Measurements from ENCODE around the gene DNHD1. TPM values are rescaled to one million over a fixed set of nuclear protein-coding genes. Genes with fewer than 3 reads are reported as not detected.

DNHD1 gene
- total RNA-seq, 2 experiments from 2014 or later, result 18.2 to 19.3 TPM

DNA sequence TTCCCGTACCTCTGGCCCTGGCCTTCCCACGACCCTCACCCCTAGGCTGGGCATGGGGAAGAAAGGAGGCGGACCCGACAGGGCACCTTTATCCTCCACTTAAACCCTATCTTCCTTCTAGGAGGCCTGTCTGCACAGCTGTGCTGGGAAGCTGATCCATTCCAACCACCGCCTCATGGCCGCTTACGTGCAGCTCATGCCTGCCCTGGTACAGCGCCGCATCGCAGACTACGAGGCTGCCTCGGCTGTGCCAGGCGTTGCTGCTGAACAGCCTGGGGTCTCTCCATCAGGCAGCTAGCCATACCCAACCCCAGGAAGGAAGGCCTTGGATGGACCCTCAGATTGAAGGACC is 15.2 kb upstream of the DNHD1 start:
- intact Hi-C loops (cut with micrococcal nuclease), result loop anchor here (1.0 to 5.0 kb wide), 13 partner anchors 43 to 855 kb away; partner anchors contain the start of genes APBB1, FHIP1B, MRPL17 and SMPD1
- peaks cover 21% of the 10 kb centered on the region for H3K36me3 Mint-ChIP-seq (ENCODE audit: low read depth)
- H3K4me1 Mint-ChIP-seq (ENCODE audit: low read depth), result peaks cover 38% of the 10 kb centered on the region

DNA sequence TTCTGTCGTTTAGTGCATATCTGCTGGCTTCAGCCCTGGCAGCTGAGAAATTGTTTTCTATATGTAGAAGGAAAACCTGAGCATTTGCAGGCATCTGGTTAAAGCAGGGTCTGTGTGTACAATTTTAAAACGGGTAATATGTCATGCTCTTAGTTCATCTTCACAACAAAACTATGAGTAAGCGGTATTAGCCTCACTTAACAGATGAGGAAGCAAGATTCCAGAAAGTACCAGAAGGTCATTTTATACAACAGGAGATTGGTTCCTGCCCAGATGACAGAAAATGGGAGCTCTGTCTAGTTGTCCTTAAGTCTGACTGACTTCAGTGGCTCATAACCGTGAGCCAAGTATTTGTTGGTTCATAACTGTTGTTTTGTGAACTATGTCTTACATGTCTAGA is 14.6 kb upstream of the DNHD1 start:
- H3K36me3 Mint-ChIP-seq (ENCODE audit: low read depth), result peaks cover 19% of the 10 kb centered on the region
- H3K4me3 Mint-ChIP-seq, result peak overlapping the region; percentile 94
- peaks cover 35% of the 10 kb centered on the region for H3K4me1 Mint-ChIP-seq (ENCODE audit: low read depth)
- peak overlapping the region; percentile 96 for H3K27ac Mint-ChIP-seq
- no peak for DNase-seq
- intact Hi-C loops (cut with micrococcal nuclease), result loop anchor here (5.0 kb wide), 1 partner anchor 855 kb away; the partner anchor contains the start of gene TRIM34
- CTCF ChIA-PET, result interaction anchor here (1.2 to 4.8 kb wide), 7 partner anchors 10 to 130 kb away, joined by 3 to 37 read pairs (median 6); partner anchors contain the start of gene TAF10
- H3K27me3 Mint-ChIP-seq (ENCODE audit: low read depth), result no peaks in the 10 kb centered on the region
- H3K9me3 Mint-ChIP-seq, result no peaks in the 10 kb centered on the region

More for the DNA sequence above, 15.2 kb upstream of the DNHD1 start:
- CTCF ChIA-PET, result interaction anchor here (1.0 to 4.8 kb wide), 9 partner anchors 9 to 265 kb away, joined by 3 to 37 read pairs (median 5); no protein-coding TSS in a partner anchor
- Mint-ChIP-seq H3K27me3 (ENCODE audit: low read depth) (no peaks in the 10 kb centered on the region), H3K4me3 (peak overlapping the region; percentile 94), H3K27ac (peak overlapping the region; percentile 96), H3K9me3 (no peaks in the 10 kb centered on the region)
- DNase-seq, result no peak

DNA sequence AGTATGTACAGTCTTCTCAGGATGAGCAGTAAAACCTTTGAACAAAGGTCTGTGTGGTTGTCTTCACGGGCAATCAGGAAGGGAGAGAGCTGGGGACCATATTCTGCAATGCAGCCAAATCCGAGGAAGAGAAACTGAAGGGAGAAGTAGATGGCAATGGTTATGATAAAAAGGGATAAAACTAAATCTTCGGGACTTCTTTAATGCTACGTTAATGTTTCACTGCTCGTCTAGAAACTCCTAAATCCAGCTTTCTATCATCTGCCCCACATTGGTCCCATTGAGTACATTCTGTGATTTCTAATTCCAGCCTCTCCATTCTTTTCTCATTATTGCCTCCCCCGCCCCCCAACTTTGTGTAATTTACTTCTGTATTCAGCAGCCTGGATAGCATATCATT is 14.1 kb upstream of the DNHD1 start:
- H3K9me3 Mint-ChIP-seq, result no peaks in the 10 kb centered on the region
- H3K36me3 Mint-ChIP-seq (ENCODE audit: low read depth), result peaks cover 18% of the 10 kb centered on the region
- no peaks in the 10 kb centered on the region for H3K27me3 Mint-ChIP-seq (ENCODE audit: low read depth)
- H3K4me1 Mint-ChIP-seq (ENCODE audit: low read depth), result peaks cover 35% of the 10 kb centered on the region
- H3K4me3 Mint-ChIP-seq, result peak overlapping the region; percentile 94
- H3K27ac Mint-ChIP-seq, result peak overlapping the region; percentile 96
- intact Hi-C loops (cut with micrococcal nuclease), result loop anchor here (5.0 kb wide), 1 partner anchor 856 kb away; the partner anchor contains the start of gene TRIM34
- DNase-seq, result no peak
- CTCF ChIA-PET, result interaction anchor here (1.2 to 4.8 kb wide), 5 partner anchors 11 to 129 kb away, joined by 3 to 37 read pairs (median 6); partner anchors contain the start of gene TAF10

DNA sequence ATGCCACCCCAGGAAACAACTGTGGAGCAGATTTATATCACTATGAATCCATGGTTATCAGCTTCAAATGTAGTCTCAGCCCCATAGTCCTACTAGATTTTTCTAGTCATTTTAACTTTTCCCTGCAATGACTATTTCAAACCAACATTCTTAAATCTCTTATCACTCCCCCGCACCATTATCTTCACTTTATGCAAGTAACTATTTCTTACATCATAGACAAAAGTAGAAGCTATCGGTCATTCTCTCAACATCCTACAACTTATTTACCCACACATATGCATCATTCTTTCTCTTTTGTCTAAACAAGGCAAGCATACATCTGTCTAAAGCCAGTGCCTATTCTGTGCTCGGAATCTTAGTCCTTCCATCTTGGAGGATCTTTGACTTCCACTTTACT is 11.4 kb upstream of the DNHD1 start:
- DNase-seq, result no peak
- Mint-ChIP-seq H3K4me1 (ENCODE audit: low read depth) (peaks cover 18% of the 10 kb centered on the region), H3K4me3 (no peak overlapping the region), H3K9me3 (no peaks in the 10 kb centered on the region), H3K36me3 (ENCODE audit: low read depth) (peaks cover 25% of the 10 kb centered on the region), H3K27me3 (ENCODE audit: low read depth) (no peaks in the 10 kb centered on the region), H3K27ac (no peak overlapping the region)
- intact Hi-C loops (cut with micrococcal nuclease), result no loop called here
- CTCF ChIA-PET, result interaction anchor here (0.7 to 4.8 kb wide), 6 partner anchors 10 to 127 kb away, joined by 3 to 37 read pairs (median 4); no protein-coding TSS in a partner anchor

DNA sequence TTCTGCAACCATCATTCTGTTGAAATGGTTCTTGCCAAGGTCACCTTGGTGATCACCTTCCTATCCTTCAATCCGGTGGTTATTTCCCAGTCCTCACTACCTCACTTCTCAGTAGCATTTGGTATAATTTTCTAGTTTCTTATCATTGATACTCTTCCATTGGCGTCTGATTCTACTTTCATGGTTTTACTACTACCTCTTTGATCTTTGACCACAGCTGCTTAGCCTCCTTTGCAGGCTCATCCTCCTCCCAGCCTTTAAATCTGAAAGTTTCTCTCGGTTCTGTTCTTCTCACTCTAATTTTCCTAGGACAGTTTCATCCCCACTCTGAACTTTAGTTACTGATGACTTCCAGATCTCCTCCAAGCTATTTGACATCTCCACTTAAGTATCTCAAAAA is 10.8 kb upstream of the DNHD1 start:
- intact Hi-C loops (cut with micrococcal nuclease), result no loop called here
- no peak overlapping the region for H3K27ac Mint-ChIP-seq
- H3K4me1 Mint-ChIP-seq (ENCODE audit: low read depth), result peaks cover 14% of the 10 kb centered on the region
- no peaks in the 10 kb centered on the region for H3K27me3 Mint-ChIP-seq (ENCODE audit: low read depth)
- H3K36me3 Mint-ChIP-seq (ENCODE audit: low read depth), result peaks cover 24% of the 10 kb centered on the region
- H3K4me3 Mint-ChIP-seq, result no peak overlapping the region
- CTCF ChIA-PET, result interaction anchor here (0.7 to 1.2 kb wide), 4 partner anchors 11 to 126 kb away, joined by 3 to 4 read pairs (median 4); no protein-coding TSS in a partner anchor
- no peaks in the 10 kb centered on the region for H3K9me3 Mint-ChIP-seq
- DNase-seq, result no peak

DNA sequence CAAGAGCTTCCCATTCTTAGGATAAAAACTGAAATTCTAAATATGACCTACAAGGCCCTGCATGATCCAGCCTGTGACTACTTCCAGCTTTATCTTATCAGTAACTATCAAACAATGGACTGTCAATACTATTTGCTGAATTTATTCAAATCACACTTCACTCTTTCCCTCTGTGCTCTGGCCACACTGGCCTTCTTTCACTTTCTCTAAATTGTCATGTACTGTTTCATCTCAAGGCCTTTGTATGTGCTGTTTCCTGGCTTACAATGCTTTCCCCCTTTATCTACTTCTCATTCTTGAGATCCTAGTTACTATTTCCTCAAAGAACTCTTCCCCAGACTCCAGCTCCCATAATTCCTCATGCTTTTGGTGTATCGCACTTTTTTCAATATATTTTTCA is 10.1 kb upstream of the DNHD1 start:
- intact Hi-C loops (cut with micrococcal nuclease), result no loop called here
- peaks cover 27% of the 10 kb centered on the region for H3K36me3 Mint-ChIP-seq (ENCODE audit: low read depth)
- H3K27me3 Mint-ChIP-seq (ENCODE audit: low read depth), result no peaks in the 10 kb centered on the region
- H3K4me1 Mint-ChIP-seq (ENCODE audit: low read depth), result peaks cover 14% of the 10 kb centered on the region
- H3K27ac Mint-ChIP-seq, result no peak overlapping the region
- DNase-seq, result no peak
- CTCF ChIA-PET, result interaction anchor here (1.1 to 1.2 kb wide), 2 partner anchors 12 to 18 kb away, joined by 4 read pairs; no protein-coding TSS in a partner anchor
- H3K9me3 Mint-ChIP-seq, result no peaks in the 10 kb centered on the region
- H3K4me3 Mint-ChIP-seq, result no peak overlapping the region

DNA sequence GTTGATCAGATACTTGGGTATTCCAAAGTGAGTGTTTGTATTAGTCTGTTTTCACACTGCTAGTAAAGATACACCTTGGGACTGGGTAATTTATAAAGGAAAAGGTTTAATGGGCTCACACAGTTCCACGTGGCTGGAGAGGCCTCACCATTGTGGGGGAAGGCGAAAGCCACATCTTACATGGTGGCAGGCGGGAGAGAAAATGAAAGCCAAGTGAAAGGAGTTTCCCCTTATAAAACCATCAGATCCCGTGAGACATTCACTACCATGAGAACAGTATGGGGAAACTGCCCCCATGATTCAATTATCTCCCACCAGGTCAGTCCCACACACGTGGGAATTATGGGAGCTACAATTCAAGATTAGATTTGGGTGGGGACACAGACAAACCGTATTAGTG is 8.7 kb upstream of the DNHD1 start:
- H3K27me3 Mint-ChIP-seq (ENCODE audit: low read depth), result no peaks in the 10 kb centered on the region
- H3K27ac Mint-ChIP-seq, result no peak overlapping the region
- CTCF ChIA-PET, result interaction anchor here (0.7 to 1.4 kb wide), 4 partner anchors 18 to 214 kb away, joined by 3 to 5 read pairs (median 4); no protein-coding TSS in a partner anchor
- DNase-seq, result no peak
- peaks cover 21% of the 10 kb centered on the region for H3K36me3 Mint-ChIP-seq (ENCODE audit: low read depth)
- H3K4me1 Mint-ChIP-seq (ENCODE audit: low read depth), result peaks cover 3% of the 10 kb centered on the region
- no peak overlapping the region for H3K4me3 Mint-ChIP-seq
- H3K9me3 Mint-ChIP-seq, result no peaks in the 10 kb centered on the region
- intact Hi-C loops (cut with micrococcal nuclease), result no loop called here

DNA sequence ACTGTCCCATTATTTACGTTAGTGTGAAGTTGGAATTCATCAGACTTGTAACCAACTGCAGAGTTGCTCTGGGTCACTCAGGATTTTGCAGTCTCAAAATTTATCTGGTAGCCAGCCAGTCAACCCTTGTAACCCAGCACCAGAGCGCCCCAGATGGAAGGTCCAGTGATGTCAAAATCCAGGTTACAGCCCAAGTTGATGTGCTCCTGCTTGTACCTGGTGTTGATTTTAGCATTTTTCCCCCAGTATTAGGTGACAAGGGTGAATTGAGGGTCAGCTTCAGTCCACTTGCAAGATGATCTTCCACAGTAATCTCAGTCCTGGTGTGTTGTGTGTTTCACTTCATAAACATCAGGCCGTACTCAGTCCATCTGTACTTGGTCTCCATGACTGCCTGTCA is 8.3 kb upstream of the DNHD1 start:
- CTCF ChIA-PET, result interaction anchor here (0.6 to 1.4 kb wide), 2 partner anchors 110 to 323 kb away, joined by 3 to 5 read pairs; no protein-coding TSS in a partner anchor
- Mint-ChIP-seq H3K4me3 (no peak overlapping the region), H3K4me1 (ENCODE audit: low read depth) (no peaks in the 10 kb centered on the region), H3K36me3 (ENCODE audit: low read depth) (peaks cover 18% of the 10 kb centered on the region), H3K27ac (no peak overlapping the region), H3K27me3 (ENCODE audit: low read depth) (no peaks in the 10 kb centered on the region), H3K9me3 (no peaks in the 10 kb centered on the region)
- no peak for DNase-seq
- intact Hi-C loops (cut with micrococcal nuclease), result no loop called here

DNA sequence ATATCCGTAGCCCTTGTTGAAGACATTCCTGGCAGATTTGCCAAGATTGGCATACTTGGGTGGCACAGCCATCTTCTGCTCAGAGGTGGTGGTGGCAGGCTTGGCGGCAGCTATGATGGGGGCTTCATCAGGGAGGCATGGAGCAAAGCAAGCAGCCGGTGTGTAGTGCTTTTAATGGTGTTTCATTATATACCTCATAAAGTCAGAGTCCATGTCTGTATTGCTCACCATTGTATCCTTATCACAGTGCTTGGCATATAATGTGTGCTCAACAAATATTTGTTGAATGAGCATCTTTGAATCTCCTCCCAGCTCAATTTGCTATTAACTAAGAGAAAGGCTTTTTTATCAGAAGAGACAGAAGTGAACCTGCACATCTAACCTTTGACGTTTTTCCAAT is 7.8 kb upstream of the DNHD1 start:
- peaks cover 18% of the 10 kb centered on the region for H3K36me3 Mint-ChIP-seq (ENCODE audit: low read depth)
- CTCF ChIA-PET, result interaction anchor here (0.6 to 1.8 kb wide), 4 partner anchors 16 to 323 kb away, joined by 3 to 8 read pairs (median 6); partner anchors contain the start of gene HPX
- H3K27me3 Mint-ChIP-seq (ENCODE audit: low read depth), result no peaks in the 10 kb centered on the region
- intact Hi-C loops (cut with micrococcal nuclease), result no loop called here
- no peak overlapping the region for H3K27ac Mint-ChIP-seq
- H3K9me3 Mint-ChIP-seq, result no peaks in the 10 kb centered on the region
- H3K4me3 Mint-ChIP-seq, result no peak overlapping the region
- no peak for DNase-seq
- no peaks in the 10 kb centered on the region for H3K4me1 Mint-ChIP-seq (ENCODE audit: low read depth)

DNA sequence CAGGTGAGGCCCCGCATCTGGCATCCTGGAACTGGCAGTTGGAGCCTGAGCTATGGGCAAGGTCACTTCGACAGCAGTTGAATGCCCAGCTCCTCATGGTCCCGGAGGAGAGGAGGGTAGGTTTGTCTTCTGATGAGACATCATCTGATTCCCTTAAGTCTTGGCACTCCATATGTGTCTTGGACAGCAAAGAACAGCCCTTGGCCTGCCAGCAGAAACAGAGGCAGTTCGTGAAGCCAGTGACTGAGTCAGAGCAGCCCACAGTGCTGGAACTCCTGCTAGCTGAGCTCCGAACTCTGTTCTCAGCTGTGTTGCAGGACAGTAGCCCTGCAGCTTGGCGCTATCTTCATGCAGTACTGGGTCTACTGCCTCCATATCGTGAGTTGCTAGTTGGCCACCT is 1.0 kb downstream of the DNHD1 start:
- CTCF ChIA-PET, result no interaction called here
- intact Hi-C loops (cut with micrococcal nuclease), result no loop called here
- no peaks in the 10 kb centered on the region for H3K27me3 Mint-ChIP-seq (ENCODE audit: low read depth)
- no peak for DNase-seq
- H3K4me1 Mint-ChIP-seq (ENCODE audit: low read depth), result no peaks in the 10 kb centered on the region
- H3K27ac Mint-ChIP-seq, result no peak overlapping the region
- peaks cover 8% of the 10 kb centered on the region for H3K36me3 Mint-ChIP-seq (ENCODE audit: low read depth)
- H3K9me3 Mint-ChIP-seq, result no peaks in the 10 kb centered on the region
- H3K4me3 Mint-ChIP-seq, result no peak overlapping the region

DNA sequence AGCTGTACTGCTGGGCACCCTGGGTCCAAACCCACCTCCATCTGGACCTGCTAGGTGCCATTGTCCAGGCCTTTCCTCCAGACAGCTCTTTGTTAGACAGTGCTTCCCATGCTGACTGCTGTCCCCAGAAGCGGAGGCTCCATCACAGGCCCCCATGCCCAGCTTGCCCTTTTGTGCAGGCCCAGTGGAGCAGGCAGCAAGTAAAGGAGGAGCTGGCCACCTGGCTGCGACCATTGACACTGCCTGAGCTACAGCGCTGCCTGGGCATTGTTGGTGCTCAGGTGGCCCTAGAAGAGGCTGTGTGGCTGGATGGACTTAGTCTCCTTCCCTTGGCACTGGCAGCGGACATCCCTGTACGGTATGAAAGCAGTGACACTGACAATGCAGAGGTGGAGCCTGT is 1.5 kb downstream of the DNHD1 start:
- peaks cover 8% of the 10 kb centered on the region for H3K36me3 Mint-ChIP-seq (ENCODE audit: low read depth)
- no peaks in the 10 kb centered on the region for H3K9me3 Mint-ChIP-seq
- intact Hi-C loops (cut with micrococcal nuclease), result no loop called here
- no peak overlapping the region for H3K4me3 Mint-ChIP-seq
- no peak for DNase-seq
- H3K27me3 Mint-ChIP-seq (ENCODE audit: low read depth), result no peaks in the 10 kb centered on the region
- no peaks in the 10 kb centered on the region for H3K4me1 Mint-ChIP-seq (ENCODE audit: low read depth)
- H3K27ac Mint-ChIP-seq, result no peak overlapping the region
- CTCF ChIA-PET, result no interaction called here

DNA sequence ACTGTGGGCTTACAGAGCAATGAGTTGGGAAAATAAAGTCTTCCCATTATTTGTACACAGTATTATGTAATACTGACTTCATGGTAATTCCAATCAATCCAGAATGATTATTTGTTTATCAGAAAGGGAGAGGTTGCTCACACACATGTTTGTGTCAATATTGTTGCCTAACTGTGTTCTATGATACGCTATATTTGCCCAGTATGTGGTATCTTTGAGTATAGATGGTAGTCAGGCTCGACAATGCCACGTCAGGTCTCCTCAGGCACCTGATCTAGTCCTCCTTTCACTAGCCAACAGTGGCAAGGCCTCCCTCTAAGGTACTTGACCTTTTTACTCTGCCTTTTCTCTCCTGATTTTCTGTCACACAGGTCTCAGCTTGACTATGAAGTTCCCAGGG is 5.3 kb downstream of the DNHD1 start:
- Mint-ChIP-seq H3K27me3 (ENCODE audit: low read depth) (no peaks in the 10 kb centered on the region), H3K27ac (no peak overlapping the region)
- CTCF ChIA-PET, result interaction anchor here (1.5 kb wide), 1 partner anchor 148 kb away, joined by 3 read pairs; no protein-coding TSS in a partner anchor

DNA sequence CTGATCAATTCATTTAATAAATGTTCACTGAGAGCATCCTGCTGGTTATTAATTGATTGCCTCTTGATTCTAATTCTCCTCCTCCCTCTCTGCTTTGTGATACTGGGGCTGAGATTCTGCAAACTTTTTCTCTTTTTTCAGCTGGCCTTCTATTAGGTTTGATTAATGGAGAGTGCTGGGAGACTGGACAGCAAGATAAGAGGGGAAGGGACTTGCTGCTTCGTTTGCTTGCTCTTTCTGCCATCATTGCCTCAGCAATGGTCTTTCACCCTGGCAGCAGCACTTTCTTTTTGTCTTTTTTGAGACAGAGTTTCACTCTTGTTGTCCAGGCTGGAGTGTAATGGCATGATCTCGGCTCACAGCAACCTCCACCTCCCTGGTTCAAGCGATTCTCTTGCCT is 7.1 kb downstream of the DNHD1 start:
- H3K4me1 Mint-ChIP-seq (ENCODE audit: low read depth), result no peaks in the 10 kb centered on the region
- CTCF ChIA-PET, result interaction anchor here (1.0 to 5.6 kb wide), 8 partner anchors 14 to 251 kb away, joined by 3 to 94 read pairs (median 6); no protein-coding TSS in a partner anchor
- H3K9me3 Mint-ChIP-seq, result no peaks in the 10 kb centered on the region
- no peak for DNase-seq
- intact Hi-C loops (cut with micrococcal nuclease), result no loop called here
- peaks cover 8% of the 10 kb centered on the region for H3K36me3 Mint-ChIP-seq (ENCODE audit: low read depth)
- no peaks in the 10 kb centered on the region for H3K27me3 Mint-ChIP-seq (ENCODE audit: low read depth)
- no peak overlapping the region for H3K27ac Mint-ChIP-seq
- H3K4me3 Mint-ChIP-seq, result no peak overlapping the region

More for the DNA sequence above, 5.3 kb downstream of the DNHD1 start:
- intact Hi-C loops (cut with micrococcal nuclease), result no loop called here
- no peak for DNase-seq
- Mint-ChIP-seq H3K36me3 (ENCODE audit: low read depth) (peaks cover 10% of the 10 kb centered on the region), H3K4me3 (no peak overlapping the region), H3K4me1 (ENCODE audit: low read depth) (no peaks in the 10 kb centered on the region), H3K9me3 (no peaks in the 10 kb centered on the region)
